GM06990 (cell line): ENCODE results near the gene C16orf95.

Experiments
- DNase-seq: peaks from one replicate; pipeline ENCODE4 v3.0.0-alpha.2; 2011; ENCODE audit not compliant: insufficient read length; ENCODE audit errors: extremely low read depth
- H3K27me3 ChIP-seq: replicated peaks from 2 replicates; pipeline ENCODE4 v1.6.0; 2011; ENCODE audit warnings: low read length; ENCODE audit not compliant: control insufficient read depth, insufficient read depth
- H3K36me3 ChIP-seq: 2 replicates; pipeline ENCODE4 v1.5.1; 2011; ENCODE audit warnings: low read length; ENCODE audit not compliant: control insufficient read depth, insufficient read depth
- H3K4me3 ChIP-seq: replicated peaks from 2 replicates; pipeline ENCODE4 v1.5.1; 2011; ENCODE audit warnings: low read depth, mild to moderate bottlenecking, control low read depth, low read length
- CTCF ChIP-seq: IDR thresholded peaks from 2 replicates; pipeline ENCODE4 v1.5.1; 2011; ENCODE audit warnings: low read length, control low read depth, mild to moderate bottlenecking, inconsistent platforms; ENCODE audit not compliant: insufficient read depth, poor library complexity, severe bottlenecking

C16orf95 gene

GRCh38 chr16:87339086-87339723 lies 22.0 kb upstream of the C16orf95 start:
- no peak for DNase-seq
- no peak overlapping the region for H3K4me3 ChIP-seq
- H3K27me3 ChIP-seq: no peaks in the 10 kb centered on the region
- peaks cover 28% of the 10 kb centered on the region for H3K36me3 ChIP-seq
- TF ChIP-seq CTCF: no peak

GRCh38 chr16:87338155-87338765 lies 21.1 kb upstream of the C16orf95 start:
- no peak for DNase-seq
- no peak for TF ChIP-seq CTCF
- Histone ChIP-seq H3K36me3 (peaks cover 28% of the 10 kb centered on the region), H3K4me3 (no peak overlapping the region), H3K27me3 (no peaks in the 10 kb centered on the region)

GRCh38 chr16:87337262-87337771 lies 20.1 kb upstream of the C16orf95 start:
- no peak for DNase-seq
- no peak overlapping the region for H3K4me3 ChIP-seq
- no peaks in the 10 kb centered on the region for H3K27me3 ChIP-seq
- H3K36me3 ChIP-seq: peaks cover 23% of the 10 kb centered on the region
- no peak for TF ChIP-seq CTCF

- no peak for DNase-seq
- peaks cover 17% of the 10 kb centered on the region for H3K36me3 ChIP-seq
- no peak overlapping the region for H3K4me3 ChIP-seq
- no peaks in the 10 kb centered on the region for H3K27me3 ChIP-seq
- no peak for TF ChIP-seq CTCF
Observed at GRCh38 chr16:87336434-87337240, 19.4 kb upstream of the C16orf95 start.

- TF ChIP-seq CTCF: no peak
- Histone ChIP-seq H3K4me3 (no peak overlapping the region), H3K27me3 (no peaks in the 10 kb centered on the region), H3K36me3 (peaks cover 20% of the 10 kb centered on the region)
- DNase-seq: no peak
Observed at GRCh38 chr16:87335625-87336433, 18.6 kb upstream of the C16orf95 start.
